Gastrocnemius medialis (tissue), 4 donors: ENCODE results near the gene KDM1A. TPM values are rescaled to one million over a fixed set of nuclear protein-coding genes. Genes with fewer than 3 reads are reported as not detected.

Source experiments
- ATAC-seq, 2 donors: fragments of 150-250 bp; one replicate each; pipeline ENCODE4 v1.9.1; 2016
- DNase-seq, 2 donors: peaks; one replicate each; pipeline ENCODE4 v3.0.0-alpha.2; 2019
- H3K27ac ChIP-seq, 4 donors: fragments of 200-600 bp; sonication (generic); 1 replicate in 1 of 4; 2 replicates in 3 of 4; pipeline ENCODE4 v1.5.1; 2016 to 2018; ENCODE audit warnings: mild to moderate bottlenecking in 2 of 4, moderate library complexity in 1 of 4
- H3K27me3 ChIP-seq, 3 donors: fragments of 200-600 bp; sonication (generic) in 2 of 3; 1 replicate in 1 of 3; 2 replicates in 2 of 3; pipeline versions ENCODE4 v1.5.1 to v1.6.0; 2016 to 2019; ENCODE audit warnings: mild to moderate bottlenecking in 1 of 3, moderate library complexity in 1 of 3
- H3K36me3 ChIP-seq, 2 donors: fragments of 200-600 bp; sonication (generic) in 1 of 2; one replicate each; pipeline ENCODE4 v1.5.1; 2017 to 2018
- H3K4me1 ChIP-seq, 2 donors: fragments of 200-600 bp; sonication (generic) in 1 of 2; one replicate each; pipeline ENCODE4 v1.5.1; 2016 to 2017; ENCODE audit warnings: mild to moderate bottlenecking in 2 of 2
- H3K4me3 ChIP-seq, 4 donors: fragments of 200-600 bp; sonication (generic) in 3 of 4; 1 replicate in 1 of 4; 2 replicates in 3 of 4; pipeline ENCODE4 v1.5.1; 2016 to 2019; ENCODE audit warnings: mild to moderate bottlenecking in 2 of 4
- H3K9me3 ChIP-seq, 3 donors: fragments of 200-600 bp; sonication (generic) in 2 of 3; 1 replicate in 1 of 3; 2 replicates in 2 of 3; pipeline ENCODE4 v1.5.1; 2016 to 2019
- CTCF ChIP-seq, 5 experiments: fragments of 450-650 bp in 3 of 5; fragments of 200-600 bp in 2 of 5; sonication (generic) in 2 of 5; IDR thresholded peaks in 4 of 5; conservative IDR thresholded peaks in 1 of 5; 1 replicate in 4 of 5; 2 replicates in 1 of 5; pipeline ENCODE4 v1.5.1; 2016 to 2019; ENCODE audit warnings: antibody characterized with exemption in 5 of 5, mild to moderate bottlenecking in 3 of 5, moderate library complexity in 3 of 5
- POLR2A ChIP-seq, 2 donors: fragments of 450-650 bp; IDR thresholded peaks; one replicate each; pipeline ENCODE4 v1.6.1; 2017; ENCODE audit warnings: antibody characterized with exemption in 2 of 2, mild to moderate bottlenecking in 2 of 2, moderate library complexity in 2 of 2
- in situ Hi-C, 4 donors: fragments of 200-750 bp; cut with MboI; loops; one replicate each; pipeline versions ENCODE4 v1.15.0 to v1.8.0; 2017; ENCODE audit warnings: low sequenced_read_pairs in 4 of 4
- intact Hi-C: fragments of 100-400 bp; cut with DNase I; formaldehyde crosslinking; loops from one replicate; pipeline ENCODE4 v1.15.1; 2023; ENCODE audit warnings: low total_unique reads
- total RNA-seq, 4 donors: library from RNA; depleted of rRNA; stranded (reverse); fragments of >200 nt; gene quantifications; one replicate each; pipeline versions ENCODE4 v1.1.0 to v1.2.3, GENCODE V29; 2016

Gene KDM1A
- total RNA-seq, 4 donors from 2014 or later: 46.0 to 76.2 (median 58.7) TPM

GRCh38 chr1:23123528-23123927, 104.3 kb downstream of the KDM1A start:
- no peaks in the 10 kb centered on the region for H3K36me3 ChIP-seq
- H3K4me3 ChIP-seq: no peak overlapping the region
- intact Hi-C loops: no loop called here
- TF ChIP-seq CTCF (IDR thresholded peaks at IDR 0.05 in 4 of 5, conservative IDR thresholded peaks at IDR 0.05 in 1 of 5) (no peak), POLR2A (IDR thresholded peaks at IDR 0.05) (no peak)
- peaks cover 17 to 19% of the 10 kb centered on the region in 2 donors for H3K4me1 ChIP-seq
- H3K9me3 ChIP-seq: no peaks in the 10 kb centered on the region
- in situ Hi-C loops: no loop called here
- DNase-seq: no peak
- H3K27ac ChIP-seq: no peak overlapping the region
- ATAC-seq: no peak
- no peaks in the 10 kb centered on the region for H3K27me3 ChIP-seq

GRCh38 chr1:23124259-23125026, 105.2 kb downstream of the KDM1A start:
- Histone ChIP-seq H3K4me3 (no peak overlapping the region), H3K36me3 (no peaks in the 10 kb centered on the region), H3K9me3 (no peaks in the 10 kb centered on the region), H3K27me3 (no peaks in the 10 kb centered on the region), H3K27ac (no peak overlapping the region), H3K4me1 (peaks cover 17 to 19% of the 10 kb centered on the region in 2 donors)
- in situ Hi-C loops (no loop called here), intact Hi-C loops (no loop called here)
- no peak for ATAC-seq
- no peak for DNase-seq
- TF ChIP-seq POLR2A (IDR thresholded peaks at IDR 0.05) (no peak), CTCF (IDR thresholded peaks at IDR 0.05 in 4 of 5, conservative IDR thresholded peaks at IDR 0.05 in 1 of 5) (no peak)

- no peak overlapping the region for H3K27ac ChIP-seq
- in situ Hi-C loops (no loop called here), intact Hi-C loops (no loop called here)
- H3K27me3 ChIP-seq: no peaks in the 10 kb centered on the region
- H3K4me1 ChIP-seq: peaks cover 17 to 19% of the 10 kb centered on the region in 2 donors
- H3K36me3 ChIP-seq: no peaks in the 10 kb centered on the region
- H3K9me3 ChIP-seq: no peaks in the 10 kb centered on the region
- TF ChIP-seq CTCF (IDR thresholded peaks at IDR 0.05 in 4 of 5, conservative IDR thresholded peaks at IDR 0.05 in 1 of 5): no peak
- no peak for TF ChIP-seq POLR2A (IDR thresholded peaks at IDR 0.05)
- H3K4me3 ChIP-seq: no peak overlapping the region
- ATAC-seq (no peak), DNase-seq (no peak)
Observed at GRCh38 chr1:23125489-23125888, 106.2 kb downstream of the KDM1A start.

GRCh38 chr1:23126200-23126599, 106.9 kb downstream of the KDM1A start:
- Histone ChIP-seq H3K4me3 (no peak overlapping the region), H3K27ac (no peak overlapping the region), H3K9me3 (no peaks in the 10 kb centered on the region), H3K4me1 (peaks cover 17 to 19% of the 10 kb centered on the region in 2 donors), H3K27me3 (no peaks in the 10 kb centered on the region), H3K36me3 (no peaks in the 10 kb centered on the region)
- no peak for DNase-seq
- no peak for ATAC-seq
- intact Hi-C loops (no loop called here), in situ Hi-C loops (no loop called here)
- TF ChIP-seq POLR2A (IDR thresholded peaks at IDR 0.05) (no peak), CTCF (IDR thresholded peaks at IDR 0.05 in 4 of 5, conservative IDR thresholded peaks at IDR 0.05 in 1 of 5) (no peak)
